Cardiac muscle cell (in vitro differentiated cells and primary cell): ENCODE results near the gene PLPP7. TPM values are rescaled to one million over a fixed set of nuclear protein-coding genes. Genes with fewer than 3 reads are reported as not detected.

Experiments
- DNase-seq, 2 donors: peaks; one replicate each; pipeline versions ENCODE4 v3.0.0 to v3.0.0-alpha.2; 2010 to 2017; ENCODE audit warnings: low read depth in 1 of 2, low spot score in 1 of 2
- H3K27ac ChIP-seq: fragments of 200-600 bp; sonication (generic); 2 replicates; pipeline ENCODE4 v1.5.1; 2016
- H3K27me3 ChIP-seq: fragments of 200-600 bp; sonication (generic); 2 replicates; pipeline ENCODE4 v1.6.0; 2016; ENCODE audit warnings: control low read depth
- H3K36me3 ChIP-seq: fragments of 200-600 bp; sonication (generic); 2 replicates; pipeline ENCODE4 v1.5.1; 2016; ENCODE audit warnings: control low read depth
- H3K4me1 ChIP-seq: fragments of 200-600 bp; sonication (generic); 2 replicates; pipeline ENCODE4 v1.8.1; 2017; ENCODE audit warnings: low read depth, mild to moderate bottlenecking, mixed run types
- H3K4me3 ChIP-seq: fragments of 200-600 bp; sonication (generic); 2 replicates; pipeline ENCODE4 v1.5.1; 2016; ENCODE audit warnings: mild to moderate bottlenecking
- H3K9me3 ChIP-seq: fragments of 200-600 bp; sonication (generic); 2 replicates; pipeline ENCODE4 v1.5.1; 2017; ENCODE audit warnings: low read depth, mild to moderate bottlenecking, control low read depth
- CTCF ChIP-seq: IDR thresholded peaks from 2 replicates; pipeline ENCODE4 v1.5.1; 2012; ENCODE audit warnings: low read depth, mild to moderate bottlenecking, low read length
- polyA plus RNA-seq: library from polyadenylated mRNA; unstranded; fragments of >200 nt; fragmentation: Nextera tagmentation; extraction: Ambion mirVana; gene quantifications from 2 replicates; pipeline ENCODE4 v1.2.1, GENCODE V29; 2016
- total RNA-seq: library from RNA; depleted of rRNA; stranded (reverse); fragments of >200 nt; gene quantifications from 2 replicates; pipeline ENCODE4 v1.2.3, GENCODE V29; 2016

Gene PLPP7
- total and polyA plus RNA-seq, 2 experiments from 2014 or later: 36.9 to 52.5 TPM

GRCh38 chr9:131290036-131290766, 678 bp downstream of the PLPP7 start:
- peak overlapping the region; percentile 77 for H3K27ac ChIP-seq
- TF ChIP-seq CTCF: no peak
- no peaks in the 10 kb centered on the region for H3K36me3 ChIP-seq
- H3K9me3 ChIP-seq: no peaks in the 10 kb centered on the region
- no peak for DNase-seq
- H3K4me3 ChIP-seq: peak overlapping the region; percentile 8
- peaks cover 33% of the 10 kb centered on the region for H3K4me1 ChIP-seq
- no peaks in the 10 kb centered on the region for H3K27me3 ChIP-seq

DNA sequence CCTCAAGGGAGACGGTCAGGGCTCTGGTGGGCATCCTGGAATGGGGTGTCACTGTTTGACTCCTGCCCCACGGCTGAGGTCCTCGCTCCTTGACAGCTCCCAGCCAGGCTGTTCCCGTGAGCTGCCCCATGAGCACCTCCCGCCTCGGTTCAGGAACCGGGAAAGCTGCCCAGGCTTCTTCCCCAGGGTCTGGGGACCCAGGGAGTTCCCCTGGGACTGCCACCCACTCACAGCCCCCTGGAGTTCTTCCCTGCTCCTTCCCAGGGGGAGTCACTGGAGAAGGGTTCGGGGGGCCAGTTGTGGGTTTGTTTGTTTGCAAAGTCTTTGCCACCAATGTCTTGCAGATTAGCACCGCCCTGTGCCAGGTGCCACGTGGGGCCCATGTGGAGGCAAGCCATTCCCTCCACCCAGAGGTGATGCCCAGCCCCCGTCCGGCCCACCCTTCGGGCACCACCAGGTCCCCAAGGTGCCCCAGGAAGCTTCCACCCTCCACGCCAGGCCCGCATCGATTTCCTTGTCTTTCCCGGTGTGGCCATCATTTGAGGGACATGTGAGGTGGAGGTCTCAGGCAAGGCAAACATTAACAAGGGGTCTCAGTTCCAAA, 1.3 kb downstream of the PLPP7 start:
- Histone ChIP-seq H3K36me3 (no peaks in the 10 kb centered on the region), H3K27ac (peak overlapping the region; percentile 77), H3K4me3 (no peak overlapping the region), H3K9me3 (no peaks in the 10 kb centered on the region), H3K27me3 (no peaks in the 10 kb centered on the region), H3K4me1 (peaks cover 33% of the 10 kb centered on the region)
- no peak for TF ChIP-seq CTCF
- DNase-seq: no peak

DNA sequence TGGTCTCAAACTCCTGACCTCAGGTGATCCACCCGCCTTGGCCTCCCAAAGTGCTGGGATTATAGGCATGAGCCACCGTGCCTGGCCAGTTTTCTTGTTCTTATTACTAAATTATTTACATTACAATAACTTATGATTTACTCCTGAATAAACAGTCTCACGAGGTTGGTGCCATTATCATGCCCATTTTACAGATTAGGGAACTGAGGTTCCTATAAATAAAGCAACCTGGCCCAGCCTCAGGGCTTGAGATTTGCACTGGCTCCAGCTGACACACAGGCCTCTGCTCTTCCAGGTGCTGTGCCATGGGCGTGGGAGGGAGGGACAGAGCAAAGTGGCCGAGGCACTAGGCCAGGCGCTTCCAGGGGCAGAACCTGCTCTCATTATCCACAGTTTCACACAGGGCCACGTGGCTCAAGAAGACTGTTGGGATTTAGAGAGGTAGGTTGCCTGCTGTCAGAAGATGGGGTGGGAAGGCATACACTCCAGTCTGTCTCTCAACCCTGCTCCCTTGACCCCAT, 2.3 kb downstream of the PLPP7 start:
- H3K4me3 ChIP-seq: no peak overlapping the region
- DNase-seq: no peak
- peaks cover 42% of the 10 kb centered on the region for H3K4me1 ChIP-seq
- no peaks in the 10 kb centered on the region for H3K36me3 ChIP-seq
- no peak for TF ChIP-seq CTCF
- no peak overlapping the region for H3K27ac ChIP-seq
- no peaks in the 10 kb centered on the region for H3K9me3 ChIP-seq
- no peaks in the 10 kb centered on the region for H3K27me3 ChIP-seq

- TF ChIP-seq CTCF: no peak
- peaks cover 44% of the 10 kb centered on the region for H3K4me1 ChIP-seq
- no peak for DNase-seq
These were observed 3.4 kb downstream of the PLPP7 start for GRCh38 chr9:131292937-131293336.

GRCh38 chr9:131296460-131296859, 6.9 kb downstream of the PLPP7 start:
- no peaks in the 10 kb centered on the region for H3K27me3 ChIP-seq
- peaks cover 40% of the 10 kb centered on the region for H3K4me1 ChIP-seq
- peak overlapping the region; percentile 96 for H3K27ac ChIP-seq
- H3K4me3 ChIP-seq: no peak overlapping the region
- TF ChIP-seq CTCF: no peak
- H3K36me3 ChIP-seq: no peaks in the 10 kb centered on the region
- no peaks in the 10 kb centered on the region for H3K9me3 ChIP-seq
- DNase-seq: no peak

More at GRCh38 chr9:131292937-131293336, 3.4 kb downstream of the PLPP7 start:
- no peaks in the 10 kb centered on the region for H3K36me3 ChIP-seq
- H3K9me3 ChIP-seq: no peaks in the 10 kb centered on the region
- H3K27me3 ChIP-seq: no peaks in the 10 kb centered on the region
- H3K27ac ChIP-seq: no peak overlapping the region
- H3K4me3 ChIP-seq: no peak overlapping the region
